NCI-H2029 treated with DMSO at 0.1 percent for 48 hours (cell line): ENCODE data around the gene DSCAML1.
A peak's percentile ranks its signal among the peaks of the same experiment; 100 is the strongest.

Experiments
- DNase-seq: peaks from one replicate; lab custom pipeline; 2025; lab: John Stamatoyannopoulos, UW

The DSCAML1 gene

DNA sequence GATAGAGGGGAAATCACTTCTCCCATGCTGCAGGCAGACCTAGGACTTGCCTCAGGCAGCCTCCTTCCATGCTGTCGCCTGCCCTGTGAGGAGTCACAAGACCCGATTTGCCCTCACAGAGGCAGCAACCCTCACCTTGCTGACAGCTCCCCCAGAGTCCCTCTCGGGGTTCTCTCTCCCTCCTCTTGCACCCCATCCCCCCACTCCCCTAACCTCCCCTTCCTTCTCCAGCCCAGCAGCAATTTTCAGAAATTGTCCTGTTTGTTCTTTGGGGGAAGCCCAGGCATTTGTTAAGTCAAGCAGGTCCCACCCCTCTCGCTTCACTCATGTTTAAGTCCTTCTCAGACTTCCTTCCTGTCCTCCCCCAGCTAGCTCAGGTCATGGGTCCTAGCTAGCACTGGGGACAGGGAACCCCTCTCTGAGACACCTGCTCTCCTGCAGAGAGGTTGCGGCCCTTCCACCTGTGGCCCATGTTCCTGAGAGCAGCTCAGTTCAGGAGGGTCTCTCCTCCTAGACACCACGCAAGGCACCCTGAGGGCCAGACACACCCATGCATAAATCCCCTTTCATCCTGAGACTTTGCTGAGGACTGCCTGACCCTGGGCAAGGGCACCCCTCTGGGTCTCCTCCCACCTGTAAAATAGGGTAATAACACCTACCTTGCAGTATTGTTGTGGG, 33.8 kb upstream of the DSCAML1 start:
- no peak for DNase-seq

DNA sequence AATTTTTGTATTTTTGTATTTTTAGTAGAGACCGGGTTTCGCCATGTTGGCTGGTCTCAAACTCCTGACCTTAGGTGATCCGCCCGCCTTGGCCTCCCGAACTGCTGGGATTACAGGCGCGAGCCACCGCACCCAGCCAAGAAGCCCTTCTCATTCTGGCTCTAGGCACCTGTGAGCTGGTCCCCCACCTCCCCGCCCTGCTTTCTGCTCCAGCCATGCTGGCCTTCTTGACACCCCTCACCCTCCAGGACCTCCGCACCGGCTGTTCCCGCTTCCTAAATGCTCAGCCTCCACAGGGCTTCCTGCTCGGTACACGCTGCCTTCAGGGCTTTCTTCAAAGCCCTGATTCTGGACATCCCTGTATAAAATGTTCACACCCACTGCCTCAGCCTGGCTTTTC, 33.1 kb upstream of the DSCAML1 start:
- DNase-seq: no peak

GRCh38 chr11:117829369-117829725, 32.3 kb upstream of the DSCAML1 start:
- no peak for DNase-seq

- DNase-seq: no peak
These were observed 31.8 kb upstream of the DSCAML1 start for GRCh38 chr11:117828611-117829368.

DNA sequence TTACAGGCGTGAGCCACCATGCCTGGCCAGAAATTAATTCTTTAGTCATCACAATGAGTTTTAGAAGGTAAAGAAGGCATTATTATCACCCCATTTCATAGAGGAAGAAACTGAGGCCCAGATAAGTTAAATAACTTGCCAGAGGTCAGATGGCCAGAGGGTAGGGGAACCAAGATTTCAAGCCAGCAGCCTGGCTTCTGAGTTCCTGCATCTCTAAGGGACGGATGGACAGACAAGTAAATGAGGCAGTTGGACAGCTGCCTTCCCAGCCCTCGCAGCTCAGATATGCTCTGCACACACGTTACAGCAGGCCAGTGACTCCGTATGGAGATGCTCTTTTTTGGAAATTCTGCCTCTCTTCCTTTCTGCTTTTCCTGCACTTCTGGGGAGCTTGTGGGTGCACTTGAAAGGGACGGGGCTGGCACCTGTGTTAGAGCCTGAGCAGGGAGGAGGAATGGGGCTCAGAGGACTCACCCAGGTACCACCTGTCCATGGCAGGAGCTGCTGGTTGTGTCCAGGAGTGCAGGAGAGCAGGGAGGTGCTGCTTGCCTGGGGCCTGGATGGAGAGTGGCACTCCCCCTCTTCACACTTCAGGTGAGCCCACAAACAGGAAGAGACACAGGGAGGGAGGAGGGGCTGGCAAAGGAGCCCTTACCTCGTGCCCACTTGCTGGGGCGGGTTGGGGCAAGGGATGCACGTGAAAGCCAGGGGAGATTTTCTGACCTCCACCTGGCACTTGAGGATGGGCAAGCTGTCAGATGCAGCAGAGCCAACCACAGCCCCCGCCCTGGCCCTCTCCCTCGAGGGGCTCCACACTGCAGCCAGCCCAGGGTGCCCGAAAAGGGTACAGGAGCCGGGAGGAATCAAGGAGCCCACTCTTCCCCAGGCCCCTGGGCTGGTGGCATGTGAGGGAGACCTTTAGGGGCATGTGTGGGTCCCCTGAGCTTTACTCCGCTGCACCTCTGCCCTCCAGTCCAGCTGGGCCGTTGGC, 30.8 kb upstream of the DSCAML1 start:
- no peak for DNase-seq

GRCh38 chr11:117826832-117827231, 29.8 kb upstream of the DSCAML1 start:
- no peak for DNase-seq

DNA sequence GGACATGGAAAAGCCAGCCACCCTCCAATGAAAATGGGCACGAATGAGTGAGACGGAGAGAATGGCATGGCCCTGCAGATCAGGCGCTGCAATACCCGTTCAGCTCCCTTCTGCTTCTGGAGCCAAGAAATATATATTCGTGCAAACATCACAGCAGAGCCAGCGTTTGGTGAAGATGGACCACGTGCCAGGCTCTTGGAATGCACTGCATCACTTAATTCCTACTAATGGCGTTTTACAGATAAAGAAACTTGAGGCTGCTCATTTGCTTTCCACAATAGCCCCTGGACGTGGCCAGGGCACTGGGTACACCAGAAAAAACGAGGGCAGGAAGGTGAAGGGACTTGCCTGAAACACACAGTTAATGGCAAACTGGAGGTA, 29.2 kb upstream of the DSCAML1 start:
- no peak for DNase-seq

DNA sequence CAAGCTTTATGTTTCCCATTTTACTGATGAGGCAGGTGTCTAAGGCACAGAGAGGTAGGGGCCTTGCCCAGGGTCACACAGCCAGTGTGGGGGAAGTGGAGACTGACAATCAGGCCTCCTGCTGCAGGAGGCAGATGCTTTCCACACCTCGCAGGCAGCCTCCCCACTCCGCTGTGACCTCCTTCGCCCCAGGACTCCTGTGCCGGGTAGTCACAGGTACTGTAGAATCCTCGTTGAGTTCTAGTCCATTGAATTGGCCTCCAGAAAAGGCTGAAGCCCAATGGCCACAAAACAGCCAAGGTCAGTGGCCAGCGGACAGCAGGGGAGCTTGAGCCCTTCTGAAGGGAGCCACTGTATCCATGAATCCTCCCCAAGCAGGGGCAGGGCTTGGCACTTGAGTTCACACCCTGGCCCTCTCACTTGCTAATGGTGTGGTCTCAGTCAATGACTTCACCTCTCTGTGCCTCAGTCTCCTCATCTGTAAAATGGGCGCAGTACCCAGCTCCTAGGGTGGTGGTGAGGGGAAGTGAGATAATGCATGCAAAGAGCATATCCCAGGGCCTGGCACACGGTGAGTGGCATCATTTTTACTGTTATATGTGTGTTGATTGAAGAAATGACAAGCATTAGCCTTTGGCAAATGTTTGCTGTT, 28.6 kb upstream of the DSCAML1 start:
- no peak for DNase-seq

DNA sequence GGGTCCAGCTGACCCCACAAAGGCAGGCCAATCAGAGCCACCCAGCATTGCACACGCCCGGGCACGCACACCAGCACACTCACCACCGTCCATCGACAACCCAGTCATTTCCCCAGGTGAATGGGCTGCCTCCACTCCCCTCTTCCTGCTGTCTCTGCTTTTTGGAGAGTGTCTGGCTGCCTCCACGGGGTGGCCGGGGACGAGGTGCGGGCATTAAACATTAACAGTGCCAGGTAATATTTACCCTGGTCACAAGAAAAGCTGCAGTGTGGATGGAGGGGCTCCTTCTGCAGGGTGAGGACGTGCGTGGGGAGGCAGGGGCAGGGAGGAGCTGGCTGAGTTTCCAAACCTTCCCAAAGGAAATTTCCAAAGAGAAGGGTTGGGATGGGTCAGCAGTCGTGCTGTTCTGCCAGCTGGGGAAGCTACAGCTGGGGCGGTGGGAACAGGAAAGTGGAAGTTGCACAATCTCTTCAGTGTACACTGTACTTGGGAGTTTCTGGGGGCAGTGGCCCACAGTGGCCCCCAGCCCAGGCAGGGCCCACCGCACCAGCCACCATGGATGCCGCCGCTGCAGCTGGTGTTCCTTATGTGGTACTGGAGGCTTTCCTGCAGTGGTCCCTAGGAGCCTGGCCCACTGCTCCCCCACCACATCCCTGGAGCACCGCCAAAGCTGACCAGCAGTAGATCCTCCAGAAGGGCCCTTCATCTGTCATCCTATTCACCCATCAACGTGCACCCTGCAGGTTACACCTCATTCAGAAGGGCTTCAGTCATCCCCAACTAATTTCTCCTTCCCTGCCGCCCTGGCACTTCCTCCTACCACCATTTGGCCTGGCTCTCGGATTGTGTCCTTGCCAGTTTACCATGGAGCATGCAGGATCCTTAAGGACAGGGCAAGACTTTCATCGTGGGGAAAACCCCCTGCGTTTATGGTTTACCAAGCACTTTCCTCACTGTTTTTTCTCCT, 27.8 kb upstream of the DSCAML1 start, which contains the start of gene FXYD2:
Gene FXYD2, minus strand, starts transcription at position 174 of the 967 bp plus-strand sequence. Its CDS starts 66 bp downstream, at position 108.
- peak; percentile 52 for DNase-seq

- DNase-seq: no peak
These were observed 27.0 kb upstream of the DSCAML1 start for GRCh38 chr11:117823946-117824420.

GRCh38 chr11:117823294-117823945, 26.4 kb upstream of the DSCAML1 start:
- no peak for DNase-seq

- DNase-seq: no peak
These were observed 25.3 kb upstream of the DSCAML1 start for GRCh38 chr11:117822074-117823033.

DNA sequence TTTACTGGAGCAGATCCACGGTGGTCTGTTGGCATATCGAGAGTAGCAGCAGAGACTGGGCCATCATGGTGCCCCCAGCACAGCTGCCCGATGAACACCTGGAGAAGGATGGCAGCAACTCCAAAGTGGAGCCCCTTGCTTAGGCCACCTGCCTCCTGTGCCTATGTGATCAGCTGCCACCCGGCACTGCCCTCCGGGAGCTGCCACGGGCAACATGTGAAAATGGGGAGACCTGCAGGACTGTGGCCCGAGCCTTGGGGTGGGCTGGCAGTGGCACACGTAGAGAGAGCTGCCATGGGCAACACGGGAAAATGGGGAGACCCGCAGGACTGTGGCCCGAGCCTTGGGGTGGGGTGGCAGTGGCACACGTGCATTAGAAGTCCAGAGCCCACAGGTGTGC, 24.4 kb upstream of the DSCAML1 start:
- no peak for DNase-seq

GRCh38 chr11:117820516-117820915, 23.5 kb upstream of the DSCAML1 start:
- no peak for DNase-seq

GRCh38 chr11:117820071-117820470, 23.1 kb upstream of the DSCAML1 start:
- peak; percentile 78 for DNase-seq

DNA sequence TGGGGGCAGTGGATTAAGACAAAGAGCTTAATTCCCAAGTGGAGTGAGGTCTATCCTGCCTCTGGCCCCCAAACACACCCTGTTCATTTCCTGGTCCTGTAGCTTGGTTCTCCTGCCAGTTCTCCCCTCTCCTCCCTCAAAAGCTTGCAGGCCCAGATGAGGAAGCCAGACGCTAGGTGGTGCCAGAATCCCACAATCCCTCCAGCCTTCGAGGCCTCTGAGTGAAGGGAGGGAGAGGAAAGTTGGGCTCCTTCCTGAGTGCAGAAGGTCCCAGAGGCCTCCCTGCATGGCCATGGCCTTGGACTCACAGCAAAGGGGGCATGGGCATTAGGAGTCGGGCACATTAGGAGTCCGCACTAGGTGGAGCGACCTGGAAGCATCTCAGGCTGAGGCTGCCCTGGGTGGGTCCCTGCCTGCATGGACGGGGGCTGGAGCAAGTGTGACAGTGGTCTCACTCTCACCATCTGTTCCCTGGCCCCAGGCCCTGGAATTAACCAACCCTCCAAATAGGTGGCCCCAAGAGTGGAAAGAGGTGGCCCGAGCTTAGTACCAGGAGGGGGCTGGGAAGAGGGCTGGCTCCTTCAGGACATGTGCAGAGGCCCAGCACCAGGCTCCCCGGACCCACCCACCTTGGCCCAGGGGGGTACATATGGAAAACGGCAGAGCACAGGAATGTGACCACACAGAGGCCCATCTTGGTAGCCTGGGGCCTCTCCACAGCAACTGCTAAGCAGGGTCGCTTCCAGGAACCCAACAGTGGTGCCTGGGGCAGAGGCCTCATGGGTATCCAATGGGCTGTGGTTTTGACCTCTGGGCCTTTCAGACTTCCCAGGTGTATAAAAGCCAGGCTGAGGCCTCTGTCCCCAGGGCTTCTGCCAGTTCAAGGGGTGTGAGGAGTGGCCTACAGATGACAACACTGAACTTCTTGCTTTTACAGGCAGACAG, 22.4 kb upstream of the DSCAML1 start:
- DNase-seq: peak; percentile 64

DNA sequence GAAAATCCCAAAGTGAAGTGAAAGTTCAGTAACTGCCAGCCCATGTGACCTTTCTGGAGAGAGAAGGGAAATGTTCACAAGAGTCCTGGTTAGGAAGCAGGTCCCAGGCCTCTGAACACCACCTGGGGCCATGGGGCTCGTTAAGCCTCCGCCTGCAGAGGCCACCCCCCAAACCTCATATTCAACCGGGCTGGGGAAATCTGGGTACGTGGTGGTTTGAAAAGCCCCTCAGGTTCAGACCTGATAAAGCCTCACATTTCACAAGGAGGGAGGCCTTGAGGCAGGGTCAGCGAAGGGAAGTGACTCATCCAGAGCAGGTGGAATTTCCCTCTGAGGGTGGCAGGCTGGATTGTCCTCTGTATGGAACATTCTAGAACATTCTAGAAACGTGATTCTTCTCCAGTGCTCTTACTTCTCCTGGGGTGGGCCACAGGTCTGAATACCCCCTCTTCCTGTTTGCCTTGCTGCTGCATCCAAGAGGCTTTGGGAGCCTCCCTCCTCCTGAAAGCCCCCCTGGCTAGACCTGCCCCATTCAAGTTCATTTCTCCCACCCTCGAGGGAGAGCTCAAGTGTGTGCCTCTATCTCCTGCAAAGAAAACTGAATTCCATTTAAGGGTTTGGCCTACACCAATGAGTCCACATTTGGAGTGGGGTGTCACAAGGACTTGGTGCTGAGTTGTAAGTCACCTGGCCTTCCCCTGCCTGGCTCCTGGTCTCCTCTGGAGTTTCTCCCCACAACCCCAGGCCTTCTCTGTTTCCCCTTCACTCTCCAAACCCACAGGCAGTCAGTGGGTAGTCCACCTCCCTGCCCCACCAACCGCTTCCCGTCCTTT, 21.2 kb upstream of the DSCAML1 start:
- no peak for DNase-seq
